Measurements from ENCODE around the gene DUSP22. TPM values are rescaled to one million over a fixed set of nuclear protein-coding genes. Genes with fewer than 3 reads are reported as not detected.

Gene DUSP22
- total RNA-seq, 2 donors from 2014 or later, result 13.8 to 34.8 TPM

DNA sequence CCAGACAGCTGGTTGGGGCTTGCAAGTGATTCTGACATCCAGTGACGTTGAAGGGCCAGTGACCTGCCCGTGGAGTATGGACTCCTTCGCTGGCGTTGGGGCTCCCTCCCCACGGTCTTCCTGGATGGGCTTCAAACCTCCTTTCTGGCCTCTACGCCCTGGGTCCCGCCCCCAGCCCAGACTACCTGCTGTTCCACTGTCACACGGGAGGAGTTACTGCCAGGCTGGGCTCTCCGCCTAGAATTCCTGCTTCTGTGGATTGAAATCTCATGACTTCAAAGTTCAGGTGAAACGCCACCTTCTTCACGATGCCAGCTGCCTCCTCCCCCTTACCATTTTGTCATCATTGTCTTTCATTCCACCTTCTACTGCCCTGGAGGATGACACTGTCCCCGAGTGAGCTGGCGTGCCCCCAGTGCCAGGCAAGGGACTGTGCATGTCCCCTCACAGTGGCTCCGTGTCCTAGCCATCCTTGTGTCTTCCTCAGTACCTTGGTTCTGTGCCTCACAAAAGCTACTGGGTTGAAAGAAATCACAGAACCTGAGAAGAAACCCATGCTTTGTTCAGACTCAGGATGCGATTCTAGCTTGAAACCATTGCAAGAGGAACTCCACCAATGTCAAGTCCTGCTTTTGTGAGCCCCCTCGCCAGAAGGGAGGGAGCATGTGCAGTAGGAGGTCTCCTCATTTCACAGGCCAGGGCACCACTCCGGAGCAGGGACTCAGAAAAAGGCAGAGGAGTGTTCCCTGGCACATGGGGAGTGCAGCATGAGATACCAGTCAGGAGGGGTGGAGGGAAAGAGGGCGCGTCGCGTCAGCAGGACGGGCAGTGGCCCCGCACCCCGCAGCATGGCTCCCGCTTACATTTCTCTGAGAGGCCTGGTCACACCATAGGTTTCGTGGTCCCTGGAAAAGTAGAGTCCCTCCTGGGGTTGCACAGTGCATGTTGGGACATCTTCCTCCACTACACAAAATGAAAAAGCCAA lies 88.2 kb downstream of the DUSP22 start:
- no peaks in the 10 kb centered on the region for H3K27me3 ChIP-seq
- H3K4me3 ChIP-seq, result no peak overlapping the region
- H3K27ac ChIP-seq, result no peak overlapping the region
- ATAC-seq (no peak), DNase-seq (no peak)
- intact Hi-C loops (cut with DNase I), result no loop called here
- no peaks in the 10 kb centered on the region for H3K36me3 ChIP-seq (replicated peaks in 1 of 2; ENCODE audit: insufficient read depth in 1 of 2, low read depth in 2 of 2)
- no peaks in the 10 kb centered on the region for H3K9me3 ChIP-seq
- 62 to 70% methylated on average over 26 of the region's 26 CpGs for WGBS, 2 donors
- H3K4me1 ChIP-seq, result no peaks in the 10 kb centered on the region
- TF ChIP-seq CTCF (IDR thresholded peaks at IDR 0.05) (no peak), POLR2A (IDR thresholded peaks at IDR 0.05) (no peak)

- TF ChIP-seq CTCF (IDR thresholded peaks at IDR 0.05) (no peak), POLR2A (IDR thresholded peaks at IDR 0.05) (no peak)
- no peaks in the 10 kb centered on the region for H3K36me3 ChIP-seq (replicated peaks in 1 of 2; ENCODE audit: insufficient read depth in 1 of 2, low read depth in 2 of 2)
- WGBS, 2 donors, result 77 to 78% methylated on average over 17 of the region's 17 CpGs
- intact Hi-C loops (cut with DNase I), result no loop called here
- no peak for ATAC-seq
- no peak overlapping the region for H3K4me3 ChIP-seq
- DNase-seq, result no peak
- no peaks in the 10 kb centered on the region for H3K4me1 ChIP-seq
- H3K27me3 ChIP-seq, result no peaks in the 10 kb centered on the region
- no peak overlapping the region for H3K27ac ChIP-seq
- H3K9me3 ChIP-seq, result no peaks in the 10 kb centered on the region
Measured at GRCh38 chr6:381742-382461, 89.6 kb downstream of the DUSP22 start.

DNA sequence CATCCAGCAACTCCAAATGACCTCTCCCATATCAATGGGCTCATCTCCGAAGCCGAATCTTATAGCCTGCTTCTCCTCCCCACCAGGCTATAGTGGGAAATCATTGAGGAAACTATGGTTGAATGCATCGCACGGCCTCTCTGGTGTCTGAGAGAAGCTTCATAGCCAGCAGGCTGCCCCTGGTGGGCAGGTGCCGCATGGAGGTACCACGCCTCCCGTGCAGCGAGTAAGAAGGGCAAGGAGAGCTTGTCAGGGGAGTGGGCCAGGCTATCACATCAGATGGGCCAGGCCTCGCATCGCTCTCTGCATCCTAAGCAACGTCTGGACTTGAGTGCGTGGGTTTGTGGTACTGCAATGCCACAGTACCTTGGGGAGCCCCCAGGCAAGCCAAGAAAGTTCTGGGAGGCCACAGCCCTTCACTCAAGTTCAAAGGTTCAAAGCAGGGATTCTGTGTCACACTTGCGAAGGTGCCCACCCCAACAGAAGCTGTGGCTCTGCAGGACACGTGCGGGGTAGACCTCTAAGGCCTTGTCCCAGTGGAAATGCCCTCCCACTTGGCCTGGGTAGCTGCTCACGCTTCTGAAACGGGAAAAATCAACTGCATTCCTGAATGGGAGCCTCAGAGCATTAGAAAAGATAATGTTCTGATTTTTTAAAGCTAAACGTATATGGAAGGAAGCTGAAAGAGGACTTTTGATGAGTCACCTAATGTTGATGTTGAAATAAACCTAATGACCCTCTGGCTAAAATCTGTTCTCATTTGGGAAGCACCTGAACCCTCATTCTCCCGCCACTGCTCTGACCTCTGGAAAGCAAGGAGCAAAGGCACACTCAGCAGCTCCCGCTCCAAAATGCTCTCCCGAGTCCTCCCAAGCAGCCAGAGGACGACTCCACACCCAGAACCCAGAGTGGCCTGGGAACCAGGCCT lies 90.9 kb downstream of the DUSP22 start:
- intact Hi-C loops (cut with DNase I), result no loop called here
- ATAC-seq, result no peak
- H3K27ac ChIP-seq, result no peak overlapping the region
- H3K4me3 ChIP-seq, result no peak overlapping the region
- no peak for DNase-seq
- no peaks in the 10 kb centered on the region for H3K36me3 ChIP-seq (replicated peaks in 1 of 2; ENCODE audit: insufficient read depth in 1 of 2, low read depth in 2 of 2)
- no peaks in the 10 kb centered on the region for H3K4me1 ChIP-seq
- H3K9me3 ChIP-seq, result no peaks in the 10 kb centered on the region
- WGBS, 2 donors, result 64 to 70% methylated on average over 16 to 21 of the region's 22 CpGs
- TF ChIP-seq POLR2A (IDR thresholded peaks at IDR 0.05) (no peak), CTCF (IDR thresholded peaks at IDR 0.05) (no peak)
- no peaks in the 10 kb centered on the region for H3K27me3 ChIP-seq

GRCh38 chr6:383856-384255 lies 91.6 kb downstream of the DUSP22 start:
- intact Hi-C loops (cut with DNase I), result no loop called here
- 45 to 59% methylated on average over 3 of the region's 3 CpGs for WGBS, 2 donors
- ATAC-seq, result no peak
- DNase-seq, result no peak
- Histone ChIP-seq H3K27me3 (no peaks in the 10 kb centered on the region), H3K27ac (no peak overlapping the region), H3K9me3 (no peaks in the 10 kb centered on the region), H3K4me1 (no peaks in the 10 kb centered on the region), H3K4me3 (no peak overlapping the region), H3K36me3 (replicated peaks in 1 of 2; ENCODE audit: insufficient read depth in 1 of 2, low read depth in 2 of 2) (no peaks in the 10 kb centered on the region)
- TF ChIP-seq CTCF (IDR thresholded peaks at IDR 0.05), result no peak
- TF ChIP-seq POLR2A (IDR thresholded peaks at IDR 0.05), result no peak
